Chondrocyte (in vitro differentiated cells): Measurements from ENCODE around the gene ABCA6. TPM values are rescaled to one million over a fixed set of nuclear protein-coding genes. Genes with fewer than 3 reads are reported as not detected.

Experiments used
- DNase-seq: peaks from one replicate; pipeline ENCODE4 v3.0.0; 2021; ENCODE audit warnings: mixed read lengths, low spot score
- H3K27ac Mint-ChIP-seq: one replicate; pipeline ENCODE4 v1.8.0; 2021; ENCODE audit warnings: mild to moderate bottlenecking, moderate library complexity, mixed read lengths; ENCODE audit not compliant: unreplicated experiment
- H3K27me3 Mint-ChIP-seq: 2 replicates; pipeline ENCODE4 v1.8.0; 2021; ENCODE audit warnings: low read depth, mixed read lengths
- H3K36me3 Mint-ChIP-seq: 2 replicates; pipeline ENCODE4 v1.8.0; 2021; ENCODE audit warnings: low read depth, mixed read lengths
- H3K4me1 Mint-ChIP-seq: 2 replicates; pipeline ENCODE4 v1.8.0; 2021; ENCODE audit warnings: low read depth, mild to moderate bottlenecking, mixed read lengths
- H3K4me3 Mint-ChIP-seq: one replicate; pipeline ENCODE4 v1.8.0; 2021; ENCODE audit warnings: mild to moderate bottlenecking, moderate library complexity, mixed read lengths; ENCODE audit not compliant: unreplicated experiment
- H3K9me3 Mint-ChIP-seq: 2 replicates; pipeline ENCODE4 v1.8.0; 2021; ENCODE audit warnings: low read depth, mixed read lengths
- CTCF ChIP-seq: fragments of 200-600 bp; sonication (generic); IDR thresholded peaks from 2 replicates; pipeline ENCODE4 v1.5.0; 2021; ENCODE audit warnings: antibody characterized with exemption, mild to moderate bottlenecking, moderate library complexity
- long read RNA-seq: library from polyadenylated mRNA; stranded (forward); transcript quantifications from one replicate; pipeline ENCODE4 v2.0.0, GENCODE V29; 2021
- total RNA-seq: library from RNA; stranded (reverse); gene quantifications from 3 replicates; pipeline ENCODE4 v1.2.1, GENCODE V29; 2021

Gene ABCA6
- 0.26 to 0.46 TPM (median 0.30 TPM) in 3 replicates for total RNA-seq
- long read RNA-seq: 0 reads

GRCh38 chr17:69141431-69142174 lies at the start of gene ABCA6:
Gene ABCA6, minus strand, starts transcription at chr17:69141895. Its CDS starts 1,192 bp downstream, at chr17:69140703.
- no peaks in the 10 kb centered on the region for H3K36me3 Mint-ChIP-seq
- no peak for DNase-seq
- no peak for TF ChIP-seq CTCF
- H3K4me3 Mint-ChIP-seq: no peak within 1 kb of the TSS
- H3K27ac Mint-ChIP-seq: no peak within 1 kb of the TSS
- peaks cover 13% of the 10 kb centered on the region for H3K4me1 Mint-ChIP-seq
- no peaks in the 10 kb centered on the region for H3K27me3 Mint-ChIP-seq
- H3K9me3 Mint-ChIP-seq: peaks cover 5% of the 10 kb centered on the region

- Mint-ChIP-seq H3K27me3 (no peaks in the 10 kb centered on the region), H3K27ac (no peak overlapping the region), H3K36me3 (no peaks in the 10 kb centered on the region), H3K4me1 (no peaks in the 10 kb centered on the region), H3K4me3 (no peak overlapping the region), H3K9me3 (no peaks in the 10 kb centered on the region)
- DNase-seq: no peak
- TF ChIP-seq CTCF: no peak
Measured at GRCh38 chr17:69188796-69189195, 47.1 kb upstream of the ABCA6 start.

GRCh38 chr17:69188064-69188463 lies 46.4 kb upstream of the ABCA6 start:
- H3K36me3 Mint-ChIP-seq: no peaks in the 10 kb centered on the region
- no peak for TF ChIP-seq CTCF
- no peak overlapping the region for H3K27ac Mint-ChIP-seq
- H3K9me3 Mint-ChIP-seq: no peaks in the 10 kb centered on the region
- H3K4me3 Mint-ChIP-seq: no peak overlapping the region
- no peak for DNase-seq
- no peaks in the 10 kb centered on the region for H3K27me3 Mint-ChIP-seq
- no peaks in the 10 kb centered on the region for H3K4me1 Mint-ChIP-seq

- H3K27ac Mint-ChIP-seq: no peak overlapping the region
- no peak for DNase-seq
- H3K4me3 Mint-ChIP-seq: no peak overlapping the region
Measured at GRCh38 chr17:69187294-69187693, 45.6 kb upstream of the ABCA6 start.

More at GRCh38 chr17:69187294-69187693, 45.6 kb upstream of the ABCA6 start:
- Mint-ChIP-seq H3K27me3 (no peaks in the 10 kb centered on the region), H3K36me3 (no peaks in the 10 kb centered on the region), H3K4me1 (no peaks in the 10 kb centered on the region), H3K9me3 (no peaks in the 10 kb centered on the region)
- no peak for TF ChIP-seq CTCF
